Measurements from ENCODE around the gene SPAG8.

Gene SPAG8

DNA sequence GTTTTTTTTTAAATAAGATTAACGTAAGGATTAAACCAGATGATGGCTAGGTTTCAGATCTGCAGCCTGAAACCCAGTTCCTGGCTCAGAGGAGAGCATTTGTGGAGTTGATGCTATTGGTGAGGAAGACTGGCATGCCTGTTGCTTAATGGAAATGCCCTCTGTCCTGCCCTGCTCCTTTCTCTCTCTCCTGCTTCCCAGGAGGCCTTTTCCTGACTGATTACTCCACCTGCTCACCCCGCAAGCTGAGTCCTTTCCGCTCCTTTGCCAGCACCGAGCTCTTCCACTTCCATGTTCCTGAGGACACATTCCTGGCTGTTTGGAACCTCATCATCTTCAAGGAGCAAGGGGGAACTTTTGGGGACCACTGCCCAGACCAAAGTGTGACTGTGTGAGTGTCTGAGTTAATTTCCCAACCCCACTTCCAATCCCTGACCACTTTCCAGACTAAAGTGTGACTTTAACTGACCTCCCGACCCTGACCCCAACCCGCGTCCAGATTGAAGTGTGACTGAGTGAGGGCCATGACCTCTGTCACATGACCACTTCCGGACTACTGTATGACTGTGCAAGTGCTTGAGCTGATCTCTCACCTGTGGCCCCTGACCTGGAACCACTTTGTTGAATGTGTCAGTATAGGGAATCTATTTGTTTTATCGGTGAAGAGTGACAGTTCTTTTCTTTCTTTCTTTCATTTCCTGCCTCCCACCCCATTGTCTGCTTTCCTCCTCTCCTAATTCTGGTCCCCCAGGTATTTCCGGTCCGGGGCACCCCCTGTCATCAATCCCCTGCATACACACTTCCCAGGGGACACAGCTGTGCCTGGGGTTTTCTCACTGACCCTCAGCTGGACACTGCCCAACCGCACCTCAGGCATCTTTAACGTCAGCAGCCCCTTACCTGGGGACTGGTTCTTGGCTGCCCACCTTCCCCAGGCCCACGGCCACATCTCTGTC lies 22.5 kb upstream of the SPAG8 start:
- no peaks in the 10 kb centered on the region for H3K9me3 ChIP-seq (ENCODE audit: insufficient read depth, low read depth, low read length)
- H3K27me3 ChIP-seq (ENCODE audit: insufficient read depth, low read length, poor library complexity, severe bottlenecking) = no peaks in the 10 kb centered on the region
- peak overlapping the region; percentile 68 for H3K4me2 ChIP-seq (ENCODE audit: low read depth, low read length, poor library complexity, severe bottlenecking)
- peak overlapping the region; percentile 67 for H3K9ac ChIP-seq (ENCODE audit: low read depth, low read length, poor library complexity, severe bottlenecking)
- H4K20me1 ChIP-seq (ENCODE audit: insufficient read depth, low read length, poor library complexity, severe bottlenecking) = no peaks in the 10 kb centered on the region
- H2AFZ ChIP-seq (ENCODE audit: low read length) = peak overlapping the region; percentile 65
- no peaks in the 10 kb centered on the region for H3K9me2 ChIP-seq (replicated peaks; ENCODE audit: low read depth, low read length)
- H3K4me1 ChIP-seq (ENCODE audit: insufficient read depth, low read length, poor library complexity, severe bottlenecking) = peaks cover 51% of the 10 kb centered on the region
- no peaks in the 10 kb centered on the region for H3K36me3 ChIP-seq (ENCODE audit: insufficient read depth, low read length)
- H3K79me2 ChIP-seq (ENCODE audit: insufficient read depth, low read length) = no peaks in the 10 kb centered on the region
- no peaks in the 10 kb centered on the region for H3F3A ChIP-seq (ENCODE audit: low read depth)
- peak overlapping the region; percentile 44 for H3K4me3 ChIP-seq (ENCODE audit: low read length, poor library complexity, severe bottlenecking)
- TF ChIP-seq EZH2phosphoT487 (IDR thresholded peaks at IDR 0.05; ENCODE audit: borderline replicate concordance) = no peak
- TF ChIP-seq, protein P1, sequence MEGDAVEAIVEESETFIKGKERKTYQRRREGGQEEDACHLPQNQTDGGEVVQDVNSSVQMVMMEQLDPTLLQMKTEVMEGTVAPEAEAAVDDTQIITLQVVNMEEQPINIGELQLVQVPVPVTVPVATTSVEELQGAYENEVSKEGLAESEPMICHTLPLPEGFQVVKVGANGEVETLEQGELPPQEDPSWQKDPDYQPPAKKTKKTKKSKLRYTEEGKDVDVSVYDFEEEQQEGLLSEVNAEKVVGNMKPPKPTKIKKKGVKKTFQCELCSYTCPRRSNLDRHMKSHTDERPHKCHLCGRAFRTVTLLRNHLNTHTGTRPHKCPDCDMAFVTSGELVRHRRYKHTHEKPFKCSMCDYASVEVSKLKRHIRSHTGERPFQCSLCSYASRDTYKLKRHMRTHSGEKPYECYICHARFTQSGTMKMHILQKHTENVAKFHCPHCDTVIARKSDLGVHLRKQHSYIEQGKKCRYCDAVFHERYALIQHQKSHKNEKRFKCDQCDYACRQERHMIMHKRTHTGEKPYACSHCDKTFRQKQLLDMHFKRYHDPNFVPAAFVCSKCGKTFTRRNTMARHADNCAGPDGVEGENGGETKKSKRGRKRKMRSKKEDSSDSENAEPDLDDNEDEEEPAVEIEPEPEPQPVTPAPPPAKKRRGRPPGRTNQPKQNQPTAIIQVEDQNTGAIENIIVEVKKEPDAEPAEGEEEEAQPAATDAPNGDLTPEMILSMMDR (conservative IDR thresholded peaks at IDR 0.05; ENCODE audit: low read length) = no peak

DNA sequence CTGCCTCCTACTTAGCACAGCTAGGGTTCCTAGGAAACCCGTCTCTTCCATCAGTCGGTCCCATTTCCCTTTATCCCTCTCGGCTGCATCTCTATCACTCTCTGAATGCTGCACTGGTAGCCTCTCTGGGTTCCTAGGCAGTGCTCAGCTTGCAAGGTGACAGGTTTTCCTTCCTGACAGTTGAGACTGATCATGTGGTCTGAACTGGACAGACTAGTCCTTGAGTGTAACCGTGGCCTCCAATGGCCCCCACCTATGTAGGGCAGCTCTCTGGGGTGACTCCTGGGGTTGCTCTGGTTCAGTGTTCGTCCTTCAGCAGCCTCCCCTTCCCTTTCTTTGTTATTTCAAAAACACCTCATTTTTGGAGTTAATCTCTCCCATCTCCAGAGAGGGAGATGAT lies 20.8 kb upstream of the SPAG8 start:
- H2AFZ ChIP-seq (ENCODE audit: low read length) = no peak overlapping the region
- no peaks in the 10 kb centered on the region for H3K9me2 ChIP-seq (replicated peaks; ENCODE audit: low read depth, low read length)
- H3K9me3 ChIP-seq (ENCODE audit: insufficient read depth, low read depth, low read length) = no peaks in the 10 kb centered on the region
- H3K4me2 ChIP-seq (ENCODE audit: low read depth, low read length, poor library complexity, severe bottlenecking) = peak overlapping the region; percentile 68
- TF ChIP-seq, protein P1 (conservative IDR thresholded peaks at IDR 0.05; ENCODE audit: low read length) = no peak
- TF ChIP-seq EZH2phosphoT487 (IDR thresholded peaks at IDR 0.05; ENCODE audit: borderline replicate concordance) = no peak
- no peak overlapping the region for H3K4me3 ChIP-seq (ENCODE audit: low read length, poor library complexity, severe bottlenecking)
- peaks cover 59% of the 10 kb centered on the region for H3K4me1 ChIP-seq (ENCODE audit: insufficient read depth, low read length, poor library complexity, severe bottlenecking)
- H3K9ac ChIP-seq (ENCODE audit: low read depth, low read length, poor library complexity, severe bottlenecking) = peak overlapping the region; percentile 67
- no peaks in the 10 kb centered on the region for H3K27me3 ChIP-seq (ENCODE audit: insufficient read depth, low read length, poor library complexity, severe bottlenecking)
- H3F3A ChIP-seq (ENCODE audit: low read depth) = no peaks in the 10 kb centered on the region
- no peaks in the 10 kb centered on the region for H3K79me2 ChIP-seq (ENCODE audit: insufficient read depth, low read length)
- no peaks in the 10 kb centered on the region for H4K20me1 ChIP-seq (ENCODE audit: insufficient read depth, low read length, poor library complexity, severe bottlenecking)
- H3K36me3 ChIP-seq (ENCODE audit: insufficient read depth, low read length) = no peaks in the 10 kb centered on the region

DNA sequence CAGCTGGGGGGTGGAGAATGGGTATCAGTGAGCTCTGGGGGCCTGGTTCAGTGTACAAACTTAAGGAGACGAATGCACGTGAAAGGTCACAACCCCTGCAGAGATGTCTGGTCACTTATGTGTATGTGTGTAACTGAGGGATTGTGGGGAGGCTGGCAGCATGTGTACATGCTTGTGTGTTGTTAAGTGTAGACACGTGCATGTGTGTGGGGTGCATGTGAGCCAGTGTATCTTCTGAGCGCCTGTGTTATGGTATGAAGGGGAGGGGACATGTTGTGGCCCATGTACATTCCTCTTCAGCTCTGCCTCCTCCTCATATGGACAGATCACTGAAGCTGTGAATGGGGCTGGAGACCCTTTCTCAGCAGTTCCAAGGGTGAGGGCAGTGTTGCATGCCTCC lies 19.0 kb upstream of the SPAG8 start:
- Histone ChIP-seq H3K9me2 (replicated peaks; ENCODE audit: low read depth, low read length) (no peaks in the 10 kb centered on the region), H2AFZ (ENCODE audit: low read length) (no peak overlapping the region), H3F3A (ENCODE audit: low read depth) (no peaks in the 10 kb centered on the region), H3K4me3 (ENCODE audit: low read length, poor library complexity, severe bottlenecking) (no peak overlapping the region), H3K4me1 (ENCODE audit: insufficient read depth, low read length, poor library complexity, severe bottlenecking) (peaks cover 64% of the 10 kb centered on the region), H3K9me3 (ENCODE audit: insufficient read depth, low read depth, low read length) (no peaks in the 10 kb centered on the region), H3K27me3 (ENCODE audit: insufficient read depth, low read length, poor library complexity, severe bottlenecking) (no peaks in the 10 kb centered on the region), H3K9ac (ENCODE audit: low read depth, low read length, poor library complexity, severe bottlenecking) (no peak overlapping the region), H3K36me3 (ENCODE audit: insufficient read depth, low read length) (no peaks in the 10 kb centered on the region), H4K20me1 (ENCODE audit: insufficient read depth, low read length, poor library complexity, severe bottlenecking) (no peaks in the 10 kb centered on the region), H3K79me2 (ENCODE audit: insufficient read depth, low read length) (no peaks in the 10 kb centered on the region), H3K4me2 (ENCODE audit: low read depth, low read length, poor library complexity, severe bottlenecking) (peak overlapping the region; percentile 95)
- TF ChIP-seq, protein P1 (conservative IDR thresholded peaks at IDR 0.05; ENCODE audit: low read length) = no peak
- TF ChIP-seq EZH2phosphoT487 (IDR thresholded peaks at IDR 0.05; ENCODE audit: borderline replicate concordance) = no peak

All from Loucy (cell line).